Retinal pigment epithelial cell (primary cell): ENCODE data around the gene UBE2J1.

Experiments
- DNase-seq: peaks from one replicate; pipeline ENCODE4 v3.0.0-alpha.2; 2010; ENCODE audit warnings: low read depth
- H3K4me3 ChIP-seq: 2 replicates; pipeline ENCODE4 v1.5.1; 2011; ENCODE audit warnings: mild to moderate bottlenecking, low read length, control low read depth, moderate library complexity
- TF ChIP-seq, protein P1 (sequence below): conservative IDR thresholded peaks from 2 replicates; pipeline ENCODE4 v1.5.1; 2011; ENCODE audit warnings: low read depth, low read length, control low read depth, inconsistent platforms

Gene UBE2J1

DNA sequence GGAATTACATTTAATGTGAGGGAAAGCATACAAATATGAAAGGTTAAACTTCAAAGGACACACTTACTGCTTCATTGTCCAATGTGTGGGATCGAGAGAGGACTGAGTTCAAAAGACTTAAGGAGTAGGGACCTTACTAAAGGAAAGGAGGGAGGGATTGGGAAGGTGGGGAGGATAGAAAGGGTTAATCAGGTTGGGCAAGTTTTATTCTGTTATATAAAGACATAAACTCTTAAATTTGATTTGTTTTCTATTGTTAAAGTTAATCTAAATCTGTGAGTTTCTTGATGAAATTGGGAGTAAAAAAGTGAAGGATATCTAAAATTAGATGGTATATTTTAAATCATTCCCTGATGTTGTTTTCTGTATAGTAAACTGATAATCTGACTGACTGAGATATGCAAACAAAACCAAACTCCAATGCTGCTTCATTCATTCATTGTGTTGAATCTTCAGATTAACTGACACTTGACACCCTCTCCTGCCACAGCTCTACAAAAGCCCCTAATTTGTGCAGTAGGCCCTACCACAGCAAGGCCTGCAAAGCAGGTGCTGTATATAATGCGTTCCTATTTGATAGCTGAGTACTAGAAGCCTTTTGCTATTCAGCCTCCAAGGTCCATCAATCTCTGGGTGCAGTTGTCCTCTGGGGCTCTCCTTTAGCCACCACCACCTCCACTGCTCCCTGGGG is 1.3 kb upstream of the UBE2J1 start:
- no peak for DNase-seq
- H3K4me3 ChIP-seq, result no peak overlapping the region
- TF ChIP-seq, protein P1, sequence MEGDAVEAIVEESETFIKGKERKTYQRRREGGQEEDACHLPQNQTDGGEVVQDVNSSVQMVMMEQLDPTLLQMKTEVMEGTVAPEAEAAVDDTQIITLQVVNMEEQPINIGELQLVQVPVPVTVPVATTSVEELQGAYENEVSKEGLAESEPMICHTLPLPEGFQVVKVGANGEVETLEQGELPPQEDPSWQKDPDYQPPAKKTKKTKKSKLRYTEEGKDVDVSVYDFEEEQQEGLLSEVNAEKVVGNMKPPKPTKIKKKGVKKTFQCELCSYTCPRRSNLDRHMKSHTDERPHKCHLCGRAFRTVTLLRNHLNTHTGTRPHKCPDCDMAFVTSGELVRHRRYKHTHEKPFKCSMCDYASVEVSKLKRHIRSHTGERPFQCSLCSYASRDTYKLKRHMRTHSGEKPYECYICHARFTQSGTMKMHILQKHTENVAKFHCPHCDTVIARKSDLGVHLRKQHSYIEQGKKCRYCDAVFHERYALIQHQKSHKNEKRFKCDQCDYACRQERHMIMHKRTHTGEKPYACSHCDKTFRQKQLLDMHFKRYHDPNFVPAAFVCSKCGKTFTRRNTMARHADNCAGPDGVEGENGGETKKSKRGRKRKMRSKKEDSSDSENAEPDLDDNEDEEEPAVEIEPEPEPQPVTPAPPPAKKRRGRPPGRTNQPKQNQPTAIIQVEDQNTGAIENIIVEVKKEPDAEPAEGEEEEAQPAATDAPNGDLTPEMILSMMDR, result no peak

GRCh38 chr6:89353118-89353556 is 615 bp upstream of the UBE2J1 start:
- H3K4me3 ChIP-seq, result peak overlapping the region; percentile 87

DNA sequence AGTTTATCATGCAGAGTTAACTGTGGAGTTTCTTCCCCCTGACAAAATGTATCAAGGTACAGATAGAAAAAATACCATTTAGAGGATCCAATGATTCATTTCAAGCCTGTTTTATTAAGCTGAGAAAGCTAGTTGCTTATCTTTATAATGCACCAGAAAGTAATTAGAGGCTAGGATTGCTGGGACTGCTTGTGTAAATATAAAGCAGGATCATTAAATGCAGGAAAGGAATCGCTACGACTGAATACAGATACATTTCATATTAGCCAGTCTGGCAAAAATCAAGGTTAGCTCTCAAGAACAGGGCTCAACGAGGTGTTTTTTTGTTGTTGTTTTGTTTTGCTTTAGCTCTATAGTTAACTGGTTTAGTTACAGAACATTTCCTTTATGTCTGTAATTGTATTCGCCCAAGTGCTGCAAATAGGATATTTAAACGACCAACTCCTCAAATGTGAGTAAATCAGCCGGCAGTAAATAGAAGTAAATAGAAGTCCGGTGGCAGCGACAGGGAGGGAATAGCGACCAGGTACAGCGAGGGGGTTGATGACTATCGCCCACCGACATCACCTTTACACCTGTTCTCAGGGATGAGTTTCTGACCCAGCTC is 748 bp downstream of the UBE2J1 start:
- no peak for DNase-seq
- peak overlapping the region; percentile 87 for H3K4me3 ChIP-seq
- TF ChIP-seq, protein P1, result no peak

More at GRCh38 chr6:89353118-89353556, 615 bp upstream of the UBE2J1 start:
- DNase-seq, result no peak
- TF ChIP-seq, protein P1, result no peak

DNA sequence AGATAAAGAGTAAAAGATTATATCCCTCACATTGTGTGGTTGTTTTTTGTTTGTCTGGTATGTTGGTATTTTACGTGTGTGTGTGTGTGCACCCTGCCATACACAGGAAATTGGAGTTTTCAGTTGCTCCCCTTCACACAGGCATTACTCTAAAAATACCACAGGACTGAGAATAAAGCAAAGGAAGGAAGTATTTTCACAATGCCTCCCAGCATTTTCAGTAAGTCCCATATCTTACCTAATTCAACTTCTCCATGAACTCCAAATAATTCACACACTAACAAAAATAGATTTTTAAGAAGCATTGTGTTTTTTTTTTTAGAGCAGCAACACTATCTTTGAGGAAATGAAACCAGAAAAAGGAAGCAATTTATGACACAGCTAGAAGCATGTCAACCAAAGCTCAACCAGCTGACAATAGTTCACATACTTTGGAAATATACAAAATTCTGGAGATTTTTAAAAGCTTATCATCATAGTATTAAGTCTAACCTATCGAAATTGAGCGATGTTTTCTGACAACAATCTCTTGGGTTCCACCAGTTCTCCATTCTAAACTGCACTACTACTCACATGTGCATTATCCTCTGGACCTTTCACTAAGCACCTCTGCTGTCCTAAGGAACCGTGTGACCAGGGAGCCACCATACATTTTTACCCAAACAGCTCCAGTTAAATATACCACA is 2.1 kb downstream of the UBE2J1 start:
- no peak for DNase-seq
- H3K4me3 ChIP-seq, result peak overlapping the region; percentile 87
- TF ChIP-seq, protein P1, result no peak

DNA sequence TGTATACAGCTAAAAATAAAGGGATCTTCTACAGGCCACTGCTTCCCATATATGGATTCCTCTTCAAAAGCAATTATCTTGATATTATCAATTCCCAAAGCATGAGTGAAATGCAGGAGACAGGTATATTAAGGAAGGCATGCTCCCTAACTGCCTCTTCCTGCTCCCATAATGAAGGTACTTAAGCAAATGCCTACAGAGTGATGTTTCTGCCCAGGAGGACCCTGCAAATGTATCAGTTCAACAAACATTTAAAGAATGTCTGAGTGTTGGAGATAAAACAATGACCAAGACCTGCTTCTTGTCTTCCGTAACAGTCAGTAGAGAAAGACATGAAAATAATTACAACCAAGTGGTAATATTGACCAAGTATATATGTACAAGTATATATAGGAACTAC is 4.2 kb downstream of the UBE2J1 start:
- H3K4me3 ChIP-seq, result no peak overlapping the region
- TF ChIP-seq, protein P1, result no peak
- no peak for DNase-seq

DNA sequence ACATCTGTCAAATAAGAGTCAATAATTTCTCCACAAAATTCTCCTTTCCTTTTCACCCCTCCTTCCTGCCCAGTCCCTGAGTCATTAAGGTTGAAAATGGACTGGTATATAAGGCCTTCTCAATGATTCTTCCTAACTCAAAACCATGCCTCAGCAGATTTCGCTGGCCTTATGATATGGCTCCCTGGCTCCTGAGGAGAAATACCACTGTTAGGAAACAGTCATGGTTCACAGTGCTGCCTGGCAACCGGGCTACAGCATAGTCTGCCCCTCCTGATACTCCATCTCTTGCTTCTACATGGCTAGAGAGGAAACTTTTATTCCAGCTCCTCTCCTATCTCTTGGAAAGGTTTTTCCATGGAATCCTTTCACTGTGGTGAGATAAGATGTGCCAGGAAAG is 4.7 kb downstream of the UBE2J1 start:
- TF ChIP-seq, protein P1, result no peak

DNA sequence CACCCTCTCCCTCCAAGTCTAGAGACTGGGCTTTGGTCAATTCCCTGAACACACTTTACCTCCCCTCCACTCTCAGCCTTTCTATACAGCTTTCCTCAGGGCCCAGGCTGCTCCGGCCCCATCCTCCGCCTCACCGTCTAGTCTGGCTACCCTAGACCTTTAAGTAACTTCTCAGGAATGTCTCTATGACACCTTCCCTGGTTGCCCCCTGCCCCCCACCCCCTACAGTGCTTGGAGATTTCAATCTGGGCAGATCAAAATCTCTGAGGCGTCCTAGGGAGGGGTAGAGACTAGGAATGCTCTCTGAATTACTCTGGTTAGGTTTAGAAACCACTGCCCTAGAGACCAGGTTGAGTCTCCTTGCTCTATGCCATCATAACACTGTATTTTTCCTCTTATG is 6.1 kb downstream of the UBE2J1 start:
- H3K4me3 ChIP-seq, result no peak overlapping the region
- TF ChIP-seq, protein P1, result no peak
- DNase-seq, result no peak

More for the DNA sequence above, 4.7 kb downstream of the UBE2J1 start:
- no peak for DNase-seq
- H3K4me3 ChIP-seq, result no peak overlapping the region
